ENCODE measurements around the gene NAB1. TPM values are rescaled to one million over a fixed set of nuclear protein-coding genes. Genes with fewer than 3 reads are reported as not detected.

Gene NAB1
- total RNA-seq, 1 donor: 54.8 TPM

GRCh38 chr2:190726255-190726654 lies 77.4 kb downstream of the NAB1 start:
- no peak for TF ChIP-seq CTCF (IDR thresholded peaks at IDR 0.05; ENCODE audit: insufficient read depth, low read depth, low read length)
- H3K4me3 ChIP-seq (ENCODE audit: low read depth, low read length): no peak overlapping the region
- DNase-seq (ENCODE audit: low read depth): no peak

GRCh38 chr2:190736355-190736754 lies 87.5 kb downstream of the NAB1 start:
- DNase-seq (ENCODE audit: low read depth): no peak
- TF ChIP-seq CTCF (IDR thresholded peaks at IDR 0.05; ENCODE audit: insufficient read depth, low read depth, low read length): no peak

DNA sequence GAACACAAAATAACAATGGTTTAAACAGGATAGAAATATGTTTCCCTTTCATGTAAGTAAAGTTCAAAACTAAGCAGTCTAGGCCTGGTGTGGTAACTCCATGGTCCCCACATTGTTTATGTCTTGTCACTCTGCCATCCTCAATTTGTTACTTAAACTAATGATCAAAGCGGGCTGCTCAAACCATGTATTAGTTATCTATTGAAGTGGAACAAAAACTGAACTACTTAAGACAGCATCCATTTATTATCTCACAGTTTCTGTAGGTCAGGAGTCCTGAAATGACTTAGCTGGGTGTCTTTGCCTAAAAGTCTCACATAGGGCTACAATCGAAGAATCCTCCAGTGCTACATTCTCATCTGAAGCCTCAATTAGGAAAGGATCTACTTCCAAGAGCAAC lies 91.6 kb downstream of the NAB1 start:
- DNase-seq (ENCODE audit: low read depth): no peak
- H3K4me3 ChIP-seq (ENCODE audit: low read depth, low read length): no peak overlapping the region
- TF ChIP-seq CTCF (IDR thresholded peaks at IDR 0.05; ENCODE audit: insufficient read depth, low read depth, low read length): no peak

More at GRCh38 chr2:190736355-190736754, 87.5 kb downstream of the NAB1 start:
- H3K4me3 ChIP-seq (ENCODE audit: low read depth, low read length): no peak overlapping the region

Other genes starting within 250 kb of the NAB1 start
- 7.1 and 14.7 TPM in 2 replicates for gene MFSD6, start 240.7 kb upstream of the NAB1 start, total RNA-seq
- gene NEMP2, start 114.4 kb upstream of the NAB1 start, total RNA-seq: 3.9 and 5.6 TPM in 2 replicates
- 375 and 519 TPM in 2 replicates for gene GLS, start 231.7 kb downstream of the NAB1 start, total RNA-seq

Data from fibroblast of villous mesenchyme (primary cell).